ENCODE measurements around the gene HDAC5.

DNA sequence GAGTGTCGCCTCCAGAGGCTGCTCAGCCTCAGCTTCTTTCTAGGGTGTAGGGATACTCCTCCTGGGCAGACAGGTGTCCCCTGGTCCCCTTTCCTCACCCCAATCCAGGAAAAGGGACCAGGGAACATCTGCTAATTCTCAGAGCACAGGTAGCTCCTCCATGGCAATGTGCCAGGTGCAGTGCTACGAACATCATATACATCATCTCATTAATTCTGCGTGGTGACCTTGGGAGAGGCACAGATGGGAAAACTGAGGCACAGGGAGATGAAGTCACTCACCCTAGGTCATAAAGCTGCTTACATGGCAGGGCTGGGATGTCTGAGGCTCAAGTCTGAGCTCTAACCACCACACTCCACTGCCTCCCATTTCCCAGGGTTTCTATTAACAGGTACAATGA, 11.7 kb downstream of the HDAC5 start:
- TF ChIP-seq GATA2 (IDR thresholded peaks at IDR 0.05; ENCODE audit: low read depth, low read length): no peak
- TF ChIP-seq GATA3 (IDR thresholded peaks at IDR 0.05; ENCODE audit: low read depth, low read length): no peak

Measured in SH-SY5Y (cell line).